Activated T-cell treated with anti-CD3 and anti-CD28 coated beads for 24 hours (primary cell): ENCODE results near the gene UST.
"Not testable (repeated sequence)": the region's sequence is repeated elsewhere in the genome, so short reads cannot be mapped to it uniquely, and the experiment has no call there.

ENCODE experiments used
- DNase-seq: peaks from one replicate; pipeline ENCODE4 v3.0.0-alpha.2; 2020; ENCODE audit warnings: low read depth

The UST gene

GRCh38 chr6:148978298-148978697, 231.5 kb downstream of the UST start:
- DNase-seq, result not testable (repeated sequence)

- DNase-seq, result no peak
Measured at GRCh38 chr6:148979014-148979901, 232.4 kb downstream of the UST start.

GRCh38 chr6:148980234-148980633, 233.4 kb downstream of the UST start:
- no peak for DNase-seq

- DNase-seq, result no peak
Measured at GRCh38 chr6:148981515-148981914, 234.7 kb downstream of the UST start.

- no peak for DNase-seq
Measured at GRCh38 chr6:148983101-148983761, 236.4 kb downstream of the UST start.

GRCh38 chr6:148983966-148984365, 237.1 kb downstream of the UST start:
- no peak for DNase-seq

GRCh38 chr6:148984531-148985056, 237.8 kb downstream of the UST start:
- DNase-seq, result no peak

- no peak for DNase-seq
Measured at GRCh38 chr6:148985499-148985898, 238.7 kb downstream of the UST start.

- no peak for DNase-seq
Measured at GRCh38 chr6:148986608-148987007, 239.8 kb downstream of the UST start.

- no peak for DNase-seq
Measured at GRCh38 chr6:148987982-148988381, 241.2 kb downstream of the UST start.

GRCh38 chr6:148989585-148989984, 242.8 kb downstream of the UST start:
- DNase-seq, result no peak

GRCh38 chr6:148990403-148990802, 243.6 kb downstream of the UST start:
- DNase-seq, result no peak

GRCh38 chr6:148996815-148997214, 250.0 kb downstream of the UST start:
- DNase-seq, result no peak

GRCh38 chr6:148997865-148998264, 251.0 kb downstream of the UST start:
- DNase-seq, result no peak

- DNase-seq, result no peak
Measured at GRCh38 chr6:148998704-148999103, 251.9 kb downstream of the UST start.

- no peak for DNase-seq
Measured at GRCh38 chr6:148999501-148999900, 252.7 kb downstream of the UST start.

- no peak for DNase-seq
Measured at GRCh38 chr6:148999929-149000468, 253.2 kb downstream of the UST start.

- DNase-seq, result no peak
Measured at GRCh38 chr6:149001422-149001821, 254.6 kb downstream of the UST start.

- DNase-seq, result no peak
Measured at GRCh38 chr6:149003560-149003959, 256.7 kb downstream of the UST start.

GRCh38 chr6:149004664-149005063, 257.8 kb downstream of the UST start:
- no peak for DNase-seq

GRCh38 chr6:149006236-149006635, 259.4 kb downstream of the UST start:
- DNase-seq, result not testable (repeated sequence)

- no peak for DNase-seq
Measured at GRCh38 chr6:149006671-149007070, 259.8 kb downstream of the UST start.

GRCh38 chr6:149007846-149008245, 261.0 kb downstream of the UST start:
- DNase-seq, result no peak
